ENCODE results near the gene CGAS. TPM values are rescaled to one million over a fixed set of nuclear protein-coding genes. Genes with fewer than 3 reads are reported as not detected.

CGAS gene
- total and polyA plus RNA-seq, 9 of the 15 experiments (the other 6 are each of a cell fraction or from before 2014, with no cell fraction given) = 0.01 to 0.32 (median 0.06) TPM; not detected in 2

DNA sequence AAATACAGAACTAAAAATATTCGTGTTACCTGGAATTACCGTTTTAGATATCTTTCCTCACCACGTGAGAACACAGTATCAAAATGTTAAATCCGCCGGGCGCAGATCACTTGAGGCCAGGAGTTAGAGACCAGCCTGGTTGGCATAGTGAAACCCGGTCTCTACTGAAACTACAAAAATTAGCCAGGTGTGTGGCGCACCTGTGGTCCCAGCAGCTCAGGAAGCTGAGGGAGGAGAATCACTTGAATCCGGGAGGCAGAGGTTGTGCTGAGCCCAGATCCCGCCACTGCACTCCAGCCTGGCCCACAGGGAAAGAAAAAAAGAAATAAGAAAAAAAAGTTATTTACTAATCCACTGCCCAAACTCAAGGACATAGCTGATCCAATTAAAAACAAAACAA, 62.2 kb downstream of the CGAS start:
- no peak overlapping the region; the same call in 1 of the 2 replicates for H3K4me2 ChIP-seq (ENCODE audit: insufficient read depth, low read length)
- intact Hi-C loops (cut with micrococcal nuclease) = loop anchor here (2.0 to 5.0 kb wide), 3 partner anchors 63 to 105 kb away; partner anchors contain the start of gene MTO1
- CTCF ChIA-PET (ENCODE audit: low intra/inter-chr PET ratio) = no interaction called here
- TF ChIP-seq TEAD2 (tag; IDR thresholded peaks at IDR 0.05) = no peak
- TF ChIP-seq BRD9 (IDR thresholded peaks at IDR 0.05; ENCODE audit: low read depth, partially characterized antibody) = no peak
- no peak for TF ChIP-seq EP400 (IDR thresholded peaks at IDR 0.05)
- no peak for TF ChIP-seq ZNF655 (CRISPR knock-in tag; IDR thresholded peaks at IDR 0.05)
- no peak for TF ChIP-seq NFYB (IDR thresholded peaks at IDR 0.05; ENCODE audit: extremely low read depth, insufficient read length)
- no peak for TF ChIP-seq FIP1L1 (IDR thresholded peaks at IDR 0.05; ENCODE audit: low read depth, low read length, poor library complexity, severe bottlenecking)
- TF ChIP-seq POU5F1 (IDR thresholded peaks at IDR 0.05; ENCODE audit: borderline replicate concordance, low read depth, low read length, partially characterized antibody) = no peak
- no peak for TF ChIP-seq ILK (tag; IDR thresholded peaks at IDR 0.05; ENCODE audit: borderline replicate concordance, low read depth)
- TF ChIP-seq FOXK2 (conservative IDR thresholded peaks at IDR 0.05 in 1 of 2, IDR thresholded peaks at IDR 0.05 in 1 of 2; ENCODE audit: low read depth in 2 of 2) = 0 out of 4 replicates have a peak, but pooled peaks of 1 of the 2 experiments have one; percentile 12
- no peak for TF ChIP-seq ZNF3 (CRISPR knock-in tag; IDR thresholded peaks at IDR 0.05)

More for the DNA sequence above, 62.2 kb downstream of the CGAS start:
- Histone ChIP-seq H3K9me1 (ENCODE audit: control insufficient read depth, insufficient read depth, low read length) (no peaks in the 10 kb centered on the region), H3K4me3 (no peak overlapping the region), H4K20me1 (replicated peaks; ENCODE audit: control insufficient read depth, insufficient read depth, low read length) (no peaks in the 10 kb centered on the region), H3K27me3 (ENCODE audit: control insufficient read depth in 2 of 2, insufficient read depth in 2 of 2, low read length in 2 of 2) (no peaks in the 10 kb centered on the region), H3K79me2 (ENCODE audit: control insufficient read depth, insufficient read depth, low read length) (no peaks in the 10 kb centered on the region), H3K27ac (ENCODE audit: extremely low read depth, low read depth, low read length) (peak overlapping the region; percentile 89), H3K9ac (ENCODE audit: insufficient read depth in 1 of 2, low read depth in 2 of 2, low read length in 2 of 2) (peak overlapping the region in 1 of 2 experiments; percentile 79; a peak in 2 of 4 replicates), H3K4me1 (replicated peaks in 1 of 2; ENCODE audit: control insufficient read depth in 2 of 2, insufficient read depth in 2 of 2, low read length in 2 of 2) (peaks cover 7 to 10% of the 10 kb centered on the region in 2 experiments), H3K9me3 (replicated peaks; ENCODE audit: control insufficient read depth, insufficient read depth, low read depth, low read length) (no peaks in the 10 kb centered on the region; the same call in 1 of the 2 replicates), H2AFZ (ENCODE audit: low read depth, low read length) (peak overlapping the region; percentile 99), H3K36me3 (ENCODE audit: control insufficient read depth, insufficient read depth, low read length) (no peaks in the 10 kb centered on the region)
- POLR2A ChIA-PET = interaction anchor here (1.5 to 2.6 kb wide), 2 partner anchors 33 to 72 kb away, joined by 4 to 21 read pairs; partner anchors contain the start of gene MTO1
- ATAC-seq (no peak), DNase-seq (ENCODE audit: extremely low read depth in 1 of 4, low spot score in 3 of 4) (no peak), FAIRE-seq (no peak)
- in situ Hi-C loops (cut with MboI) = no loop called here
- 64% methylated on average over 10 of the region's 10 CpGs for WGBS (ENCODE audit: insufficient coverage, low coverage, missing lambda C conversion rate)
- BruUV-seq (replicated peaks) = no TSS peak

Data from K562 (cell line).